Measurements from ENCODE around the gene COL18A1. TPM values are rescaled to one million over a fixed set of nuclear protein-coding genes. Genes with fewer than 3 reads are reported as not detected.

COL18A1 gene
- total RNA-seq, 4 donors from 2014 or later, result 97.7 to 173 (median 110) TPM

DNA sequence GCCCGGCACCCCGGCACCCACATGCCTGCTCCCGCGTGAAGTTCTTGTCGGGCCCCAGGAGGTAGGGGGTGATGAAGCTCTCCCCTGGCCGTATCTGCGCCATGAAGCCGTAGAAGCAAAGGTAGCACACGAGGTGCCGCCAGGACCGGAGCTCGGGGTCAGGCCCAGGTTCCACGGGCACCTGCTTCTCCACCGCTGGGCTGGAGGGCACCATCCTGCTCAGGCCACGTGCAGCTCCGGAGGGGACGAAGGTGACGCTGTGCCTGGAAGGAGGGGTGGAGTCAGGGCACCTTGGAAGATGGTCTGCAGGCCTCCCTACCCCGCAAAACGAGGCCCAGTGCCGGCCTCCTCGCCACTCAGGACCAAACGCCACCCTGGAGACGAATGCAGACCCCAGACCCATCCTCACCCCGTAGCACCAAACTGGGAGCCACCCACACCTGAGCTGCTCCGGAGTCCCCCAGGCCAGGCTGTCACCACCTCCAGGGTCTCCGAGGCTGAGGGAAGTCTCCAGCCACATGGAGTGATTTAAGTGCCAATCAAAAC lies 132.9 kb downstream of the COL18A1 start:
- no peak overlapping the region for H3K4me3 ChIP-seq
- no peaks in the 10 kb centered on the region for H3K9me3 ChIP-seq
- intact Hi-C loops (cut with DNase I), result no loop called here
- H3K36me3 ChIP-seq, result no peaks in the 10 kb centered on the region
- TF ChIP-seq POLR2A (IDR thresholded peaks at IDR 0.05; ENCODE audit: low read depth), result no peak
- TF ChIP-seq, protein P1, sequence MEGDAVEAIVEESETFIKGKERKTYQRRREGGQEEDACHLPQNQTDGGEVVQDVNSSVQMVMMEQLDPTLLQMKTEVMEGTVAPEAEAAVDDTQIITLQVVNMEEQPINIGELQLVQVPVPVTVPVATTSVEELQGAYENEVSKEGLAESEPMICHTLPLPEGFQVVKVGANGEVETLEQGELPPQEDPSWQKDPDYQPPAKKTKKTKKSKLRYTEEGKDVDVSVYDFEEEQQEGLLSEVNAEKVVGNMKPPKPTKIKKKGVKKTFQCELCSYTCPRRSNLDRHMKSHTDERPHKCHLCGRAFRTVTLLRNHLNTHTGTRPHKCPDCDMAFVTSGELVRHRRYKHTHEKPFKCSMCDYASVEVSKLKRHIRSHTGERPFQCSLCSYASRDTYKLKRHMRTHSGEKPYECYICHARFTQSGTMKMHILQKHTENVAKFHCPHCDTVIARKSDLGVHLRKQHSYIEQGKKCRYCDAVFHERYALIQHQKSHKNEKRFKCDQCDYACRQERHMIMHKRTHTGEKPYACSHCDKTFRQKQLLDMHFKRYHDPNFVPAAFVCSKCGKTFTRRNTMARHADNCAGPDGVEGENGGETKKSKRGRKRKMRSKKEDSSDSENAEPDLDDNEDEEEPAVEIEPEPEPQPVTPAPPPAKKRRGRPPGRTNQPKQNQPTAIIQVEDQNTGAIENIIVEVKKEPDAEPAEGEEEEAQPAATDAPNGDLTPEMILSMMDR (IDR thresholded peaks at IDR 0.05), result no peak
- TF ChIP-seq EP300 (IDR thresholded peaks at IDR 0.05), result no peak
- no peak for TF ChIP-seq POLR2AphosphoS5 (IDR thresholded peaks at IDR 0.05)
- no peaks in the 10 kb centered on the region for H3K27me3 ChIP-seq
- H3K27ac ChIP-seq (replicated peaks in 1 of 4), result no peak overlapping the region
- DNase-seq (ENCODE audit: extremely low spot score), result no peak
- peaks cover 15 to 27% (median 22%) of the 10 kb centered on the region in 4 donors for H3K4me1 ChIP-seq
- WGBS, result 92% methylated on average over 17 of the region's 27 CpGs

DNA sequence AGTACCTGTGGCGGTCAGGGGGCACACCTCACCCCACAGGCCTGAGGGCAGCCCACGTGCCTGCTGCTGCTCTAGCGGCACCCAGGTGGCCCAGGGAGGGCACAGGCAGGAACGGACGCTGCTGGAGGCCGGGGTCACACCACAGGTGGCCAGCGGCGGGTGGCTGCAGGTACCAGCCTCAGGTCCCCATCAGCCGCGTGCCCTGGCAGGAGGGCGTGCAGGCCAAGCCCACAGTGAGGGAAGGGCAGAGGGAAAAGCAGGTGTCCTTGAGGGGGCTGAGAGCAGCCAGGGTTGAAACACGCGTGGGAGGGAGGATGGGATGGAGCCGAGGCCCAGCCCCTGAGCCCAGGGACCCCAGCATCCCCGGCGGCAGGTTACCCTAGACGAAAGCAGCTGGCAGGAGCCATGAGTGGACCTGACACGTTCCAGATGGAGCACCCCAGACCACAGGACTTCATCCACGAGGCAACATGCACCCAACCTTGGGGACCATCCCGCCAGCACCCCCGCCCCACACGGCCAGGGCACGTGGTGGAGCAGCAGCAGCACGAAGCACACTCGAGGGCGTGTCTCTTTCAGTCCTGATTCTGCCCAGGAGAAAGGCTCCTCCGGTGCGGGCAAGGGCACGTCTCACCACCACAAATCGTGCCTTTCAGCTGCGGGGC lies 133.5 kb downstream of the COL18A1 start:
- Histone ChIP-seq H3K9me3 (no peaks in the 10 kb centered on the region), H3K4me3 (no peak overlapping the region), H3K4me1 (peaks cover 18 to 33% (median 24%) of the 10 kb centered on the region in 4 donors), H3K36me3 (no peaks in the 10 kb centered on the region), H3K27ac (replicated peaks in 1 of 4) (no peak overlapping the region), H3K27me3 (no peaks in the 10 kb centered on the region)
- TF ChIP-seq, protein P1 (IDR thresholded peaks at IDR 0.05), result no peak
- TF ChIP-seq POLR2A (IDR thresholded peaks at IDR 0.05; ENCODE audit: low read depth) (no peak), POLR2AphosphoS5 (IDR thresholded peaks at IDR 0.05) (no peak), EP300 (IDR thresholded peaks at IDR 0.05) (no peak)
- intact Hi-C loops (cut with DNase I), result no loop called here
- no peak for DNase-seq (ENCODE audit: extremely low spot score)
- 93% methylated on average over 25 of the region's 31 CpGs for WGBS

DNA sequence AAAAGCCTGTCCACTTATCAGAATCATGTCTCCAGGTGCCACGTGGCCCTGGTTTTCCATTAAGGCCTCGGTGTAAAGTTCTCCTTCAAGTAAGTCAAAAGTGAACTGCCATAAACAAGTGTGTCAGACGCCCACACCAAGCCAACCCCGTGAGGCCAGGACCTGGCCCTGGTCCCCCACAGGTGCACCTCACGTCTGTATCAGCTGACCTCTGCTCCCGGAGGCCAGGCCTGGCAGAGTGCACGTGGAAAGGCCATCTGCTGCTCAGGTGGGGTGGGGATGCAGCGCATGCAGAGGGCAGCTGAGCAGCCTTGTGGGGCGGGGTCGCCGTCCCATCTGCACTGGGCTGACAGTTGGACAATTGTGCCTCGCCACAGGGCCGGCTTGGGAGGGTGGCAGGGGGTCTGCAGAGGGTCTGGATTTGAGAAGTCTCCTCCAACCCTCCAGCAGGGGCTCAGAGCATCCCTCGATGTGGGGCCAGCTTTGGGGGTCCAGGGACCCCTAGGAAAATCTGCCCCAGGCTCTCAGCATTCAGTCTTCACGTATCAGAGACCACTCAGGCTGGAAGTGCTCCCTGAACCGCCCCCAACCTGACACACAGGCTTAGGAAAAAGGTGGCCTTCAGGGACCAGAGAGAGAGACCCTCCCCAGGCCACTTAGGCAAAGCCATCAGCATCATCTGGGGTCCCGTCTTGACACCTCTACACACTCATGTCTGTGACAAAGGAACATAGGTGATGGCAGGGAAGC lies 134.3 kb downstream of the COL18A1 start:
- TF ChIP-seq, protein P1 (IDR thresholded peaks at IDR 0.05), result no peak
- TF ChIP-seq POLR2AphosphoS5 (IDR thresholded peaks at IDR 0.05), result no peak
- no peak for TF ChIP-seq EP300 (IDR thresholded peaks at IDR 0.05)
- TF ChIP-seq POLR2A (IDR thresholded peaks at IDR 0.05; ENCODE audit: low read depth), result no peak
- Histone ChIP-seq H3K27ac (replicated peaks in 1 of 4) (no peak overlapping the region), H3K9me3 (no peaks in the 10 kb centered on the region), H3K4me1 (peaks cover 18 to 33% (median 22%) of the 10 kb centered on the region in 4 donors), H3K27me3 (no peaks in the 10 kb centered on the region), H3K36me3 (no peaks in the 10 kb centered on the region), H3K4me3 (no peak overlapping the region)
- no peak for DNase-seq (ENCODE audit: extremely low spot score)
- intact Hi-C loops (cut with DNase I), result no loop called here
- 96% methylated on average over 5 of the region's 17 CpGs for WGBS

GRCh38 chr21:45539796-45540600 lies 135.0 kb downstream of the COL18A1 start:
- no peak overlapping the region for H3K4me3 ChIP-seq
- H3K36me3 ChIP-seq, result no peaks in the 10 kb centered on the region
- H3K9me3 ChIP-seq, result no peaks in the 10 kb centered on the region
- intact Hi-C loops (cut with DNase I), result no loop called here
- H3K27ac ChIP-seq (replicated peaks in 1 of 4), result no peak overlapping the region
- H3K4me1 ChIP-seq, result peaks cover 16 to 26% (median 19%) of the 10 kb centered on the region in 4 donors
- H3K27me3 ChIP-seq, result no peaks in the 10 kb centered on the region
- TF ChIP-seq, protein P1 (IDR thresholded peaks at IDR 0.05), result no peak
- TF ChIP-seq POLR2A (IDR thresholded peaks at IDR 0.05; ENCODE audit: low read depth) (no peak), POLR2AphosphoS5 (IDR thresholded peaks at IDR 0.05) (no peak), EP300 (IDR thresholded peaks at IDR 0.05) (no peak)
- DNase-seq (ENCODE audit: extremely low spot score), result no peak
- 91% methylated on average over 15 of the region's 24 CpGs for WGBS
